GM19455 (cell line): ENCODE results near the gene CDH22.

Experiments
- ATAC-seq: cut with Tn5 transposase; IDR thresholded peaks from one replicate; pipeline ENCODE4 v1.9.1; 2021; ENCODE audit not compliant: unreplicated experiment

The CDH22 gene

GRCh38 chr20:46174469-46175126 lies 133.7 kb downstream of the CDH22 start:
- ATAC-seq = no peak

GRCh38 chr20:46173652-46174468 lies 134.4 kb downstream of the CDH22 start:
- ATAC-seq = no peak

GRCh38 chr20:46172961-46173536 lies 135.2 kb downstream of the CDH22 start:
- ATAC-seq = no peak

DNA sequence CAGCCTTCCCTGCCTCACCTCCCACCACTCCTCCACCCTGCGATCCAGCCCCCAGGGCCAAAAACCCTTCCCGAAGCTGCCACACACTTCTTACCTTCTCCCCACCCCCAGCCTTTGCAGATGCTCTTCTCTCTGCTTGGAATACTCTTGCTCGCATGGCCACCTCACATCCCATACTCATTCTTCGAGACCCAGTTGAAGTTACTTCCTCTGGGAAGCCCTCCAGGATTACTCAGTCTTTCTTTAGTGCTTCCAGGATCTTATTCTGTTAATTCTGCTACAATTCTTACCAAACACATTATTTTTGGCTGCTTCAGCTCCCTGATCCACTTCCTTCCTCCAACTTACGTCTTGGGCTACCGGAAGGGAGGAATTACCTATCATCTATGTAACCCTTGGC lies 135.8 kb downstream of the CDH22 start:
- ATAC-seq = no peak

GRCh38 chr20:46171909-46172308 lies 136.4 kb downstream of the CDH22 start:
- ATAC-seq = no peak

- no peak for ATAC-seq
These were observed 136.8 kb downstream of the CDH22 start for GRCh38 chr20:46171476-46171875.

DNA sequence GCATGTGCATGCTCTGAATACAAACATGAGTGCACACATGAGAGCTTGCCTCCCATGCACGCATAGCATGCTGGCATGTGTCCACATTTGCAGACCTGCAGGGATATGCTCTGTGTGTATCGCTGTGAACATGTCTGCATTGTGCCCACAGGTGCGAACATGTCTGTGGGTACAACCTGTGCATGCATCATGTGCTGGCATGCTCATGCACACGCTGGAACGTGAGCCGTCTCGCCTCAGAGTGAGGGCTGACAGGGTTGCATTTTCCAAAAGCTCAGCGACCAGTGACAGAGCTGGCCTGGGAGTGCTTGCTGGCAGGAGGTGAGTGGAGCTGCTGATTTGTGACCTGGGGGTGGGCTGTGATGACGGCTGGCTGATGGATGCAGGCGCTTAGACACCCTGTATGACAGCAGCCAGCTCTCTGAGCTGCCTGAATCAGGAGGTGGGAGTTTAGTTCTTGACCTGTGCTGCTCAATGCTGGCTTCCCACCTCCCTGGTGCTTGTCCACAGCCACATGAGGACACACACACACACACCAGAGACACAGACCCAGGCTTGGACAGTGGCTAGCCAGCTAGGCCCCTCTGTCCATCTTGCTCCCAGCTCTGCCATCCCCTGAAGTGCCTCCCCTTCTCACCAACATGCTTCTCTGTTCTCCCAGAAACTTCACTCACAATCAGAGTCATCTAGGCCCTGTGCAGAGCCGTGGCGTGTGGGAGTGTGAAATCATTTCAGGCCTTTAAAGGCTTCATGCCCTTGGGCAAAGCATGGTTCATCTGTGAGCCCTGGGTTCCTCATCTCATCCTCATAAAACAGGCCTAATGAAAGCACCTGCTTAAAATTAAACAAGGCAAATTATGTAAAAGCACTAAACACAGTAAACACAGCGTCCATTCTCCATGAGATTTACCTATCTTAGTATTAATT lies 138.8 kb downstream of the CDH22 start:
- no peak for ATAC-seq

GRCh38 chr20:46168438-46168837 lies 139.9 kb downstream of the CDH22 start:
- no peak for ATAC-seq

GRCh38 chr20:46167080-46167479 lies 141.2 kb downstream of the CDH22 start:
- no peak for ATAC-seq

GRCh38 chr20:46164254-46164653 lies 144.0 kb downstream of the CDH22 start:
- ATAC-seq = no peak

- no peak for ATAC-seq
These were observed 146.4 kb downstream of the CDH22 start for GRCh38 chr20:46161921-46162320.

DNA sequence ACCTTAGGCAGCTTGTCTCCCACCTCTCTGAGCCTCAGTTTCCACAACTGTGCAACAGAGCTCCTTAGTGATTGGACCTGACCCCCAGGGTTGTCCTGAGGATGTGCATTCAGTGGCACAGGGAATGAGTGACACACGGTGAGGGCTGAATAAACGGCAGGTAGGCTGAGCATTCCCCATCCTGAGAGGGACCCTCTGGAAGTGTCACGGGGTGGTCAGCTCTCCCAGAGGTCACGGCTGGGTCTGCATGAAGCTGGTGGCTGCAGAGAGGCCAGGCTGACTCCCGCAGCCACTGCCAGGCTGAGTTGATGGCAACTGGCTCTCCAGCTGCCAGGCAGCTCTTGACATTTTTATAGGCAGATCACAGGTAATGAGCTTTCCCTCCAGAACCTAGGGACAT lies 147.6 kb downstream of the CDH22 start:
- ATAC-seq = no peak

GRCh38 chr20:46159101-46159897 lies 149.0 kb downstream of the CDH22 start:
- ATAC-seq = no peak

DNA sequence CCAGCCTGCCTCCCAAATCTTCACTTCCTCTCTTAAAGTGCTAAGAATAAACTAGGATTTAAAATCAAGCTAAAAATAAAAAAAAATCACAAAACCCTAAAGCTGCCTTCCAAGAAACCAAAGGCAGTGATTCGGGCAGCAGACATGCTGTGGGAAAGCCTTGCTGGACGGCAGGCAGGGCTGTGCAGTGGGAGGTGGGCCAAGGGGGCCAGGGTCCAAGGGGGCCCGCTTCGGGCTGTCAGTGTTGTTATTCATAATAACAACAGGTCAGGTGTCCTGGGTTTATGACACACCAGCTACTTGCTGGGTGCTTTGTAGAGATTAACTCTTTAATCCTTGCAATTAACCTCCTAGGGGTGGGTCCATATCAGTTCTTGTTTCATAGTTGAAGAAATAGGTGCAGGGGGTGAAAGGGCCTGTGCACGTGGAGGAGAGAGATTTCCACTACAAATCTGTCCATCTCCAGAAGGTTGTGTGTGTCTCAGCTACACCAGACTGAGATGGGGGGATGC lies 149.8 kb downstream of the CDH22 start:
- no peak for ATAC-seq

DNA sequence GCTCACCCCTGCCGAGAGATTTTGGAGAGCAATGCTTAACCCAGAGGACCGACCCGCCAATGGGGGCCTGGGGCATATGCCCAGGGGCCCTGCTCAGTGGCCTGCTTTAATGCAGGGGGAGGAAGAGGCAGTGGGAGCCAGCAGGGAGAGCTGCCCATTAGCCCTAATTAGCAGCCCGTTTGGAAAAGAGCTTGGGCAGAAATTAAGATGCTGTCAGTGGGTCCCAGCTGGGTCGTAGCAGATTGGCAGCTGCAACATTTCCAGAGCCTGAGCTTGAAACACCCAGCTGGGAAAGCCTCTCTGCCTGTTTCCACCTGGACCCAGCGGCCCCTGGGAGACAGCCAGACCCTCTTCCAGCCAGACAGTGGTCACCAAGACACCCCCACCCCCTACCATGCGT lies 150.7 kb downstream of the CDH22 start:
- ATAC-seq = no peak

DNA sequence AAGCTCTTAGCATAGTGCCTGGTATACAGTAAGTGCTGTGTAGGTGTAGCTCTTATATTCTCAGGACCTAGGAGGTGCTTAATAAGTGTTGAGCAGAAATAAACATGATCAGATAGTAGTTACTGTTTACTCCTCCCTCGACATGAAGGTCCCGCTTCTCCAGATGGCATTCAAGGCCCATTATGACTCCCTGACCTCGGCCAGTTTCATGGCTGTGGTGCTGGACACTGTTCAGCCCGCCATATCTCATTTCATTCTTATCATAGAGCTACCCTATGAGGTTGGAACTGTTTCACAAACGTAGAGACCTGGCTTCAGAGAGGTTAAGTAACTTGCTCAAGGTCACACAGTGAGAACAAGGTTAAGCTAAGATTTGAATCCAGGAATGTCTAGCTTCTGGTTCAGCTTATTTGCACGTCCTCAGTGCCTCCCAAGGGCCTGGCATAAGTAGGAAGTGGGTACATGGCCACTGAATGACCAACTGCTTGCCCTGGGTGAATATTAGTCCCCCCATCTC lies 151.2 kb downstream of the CDH22 start:
- no peak for ATAC-seq

DNA sequence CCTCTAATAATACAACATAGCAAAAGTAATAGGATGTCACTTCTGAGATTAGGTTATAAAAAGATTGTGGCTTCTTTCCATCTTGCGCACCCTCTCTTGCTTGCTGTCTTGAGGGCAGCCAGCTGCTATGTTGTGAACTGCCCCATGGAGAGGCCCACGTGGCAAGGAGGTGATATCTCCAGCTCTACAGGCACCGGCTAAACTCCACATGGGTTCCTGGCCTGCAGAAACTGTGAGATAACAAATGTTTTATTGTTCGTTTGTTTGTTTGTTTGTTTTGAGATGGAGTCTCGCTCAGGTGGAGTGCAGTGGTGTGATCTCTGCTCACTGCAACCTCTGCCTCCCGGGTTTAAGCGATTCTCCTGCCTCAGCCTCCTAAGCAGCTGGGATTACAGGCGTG lies 152.2 kb downstream of the CDH22 start:
- no peak for ATAC-seq

DNA sequence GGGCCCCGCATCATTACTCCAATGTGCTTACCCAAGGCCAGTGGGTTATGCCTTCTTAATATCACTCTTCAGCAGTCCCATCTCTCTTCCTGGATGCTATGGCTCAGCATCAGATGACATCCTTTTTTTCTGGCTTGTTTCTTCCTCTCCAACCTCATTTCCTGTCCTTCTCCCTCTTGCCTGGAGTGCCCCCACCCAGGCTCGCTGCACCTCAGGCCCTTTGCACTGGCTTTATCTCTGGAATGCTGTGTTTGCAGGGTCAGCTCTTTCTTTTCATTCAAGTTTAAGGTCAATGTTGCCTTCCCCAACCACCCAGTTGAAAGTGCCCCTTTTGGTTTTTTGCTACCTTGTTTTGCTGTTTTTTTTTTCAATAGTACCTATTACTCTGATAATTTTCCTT lies 153.5 kb downstream of the CDH22 start:
- no peak for ATAC-seq

- no peak for ATAC-seq
These were observed 154.0 kb downstream of the CDH22 start for GRCh38 chr20:46154305-46154704.
